ENCODE data around the gene SIAH3.

GRCh38 chr13:45852494-45852893 is 941 bp upstream of the SIAH3 start:
- TF ChIP-seq, protein P1, sequence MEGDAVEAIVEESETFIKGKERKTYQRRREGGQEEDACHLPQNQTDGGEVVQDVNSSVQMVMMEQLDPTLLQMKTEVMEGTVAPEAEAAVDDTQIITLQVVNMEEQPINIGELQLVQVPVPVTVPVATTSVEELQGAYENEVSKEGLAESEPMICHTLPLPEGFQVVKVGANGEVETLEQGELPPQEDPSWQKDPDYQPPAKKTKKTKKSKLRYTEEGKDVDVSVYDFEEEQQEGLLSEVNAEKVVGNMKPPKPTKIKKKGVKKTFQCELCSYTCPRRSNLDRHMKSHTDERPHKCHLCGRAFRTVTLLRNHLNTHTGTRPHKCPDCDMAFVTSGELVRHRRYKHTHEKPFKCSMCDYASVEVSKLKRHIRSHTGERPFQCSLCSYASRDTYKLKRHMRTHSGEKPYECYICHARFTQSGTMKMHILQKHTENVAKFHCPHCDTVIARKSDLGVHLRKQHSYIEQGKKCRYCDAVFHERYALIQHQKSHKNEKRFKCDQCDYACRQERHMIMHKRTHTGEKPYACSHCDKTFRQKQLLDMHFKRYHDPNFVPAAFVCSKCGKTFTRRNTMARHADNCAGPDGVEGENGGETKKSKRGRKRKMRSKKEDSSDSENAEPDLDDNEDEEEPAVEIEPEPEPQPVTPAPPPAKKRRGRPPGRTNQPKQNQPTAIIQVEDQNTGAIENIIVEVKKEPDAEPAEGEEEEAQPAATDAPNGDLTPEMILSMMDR (IDR thresholded peaks at IDR 0.05) = no peak
- TF ChIP-seq POLR2AphosphoS5 (IDR thresholded peaks at IDR 0.05) (no peak), POLR2A (IDR thresholded peaks at IDR 0.05) (no peak)

Data from transverse colon (tissue), 4 donors.